ENCODE data around the gene BPIFB3. TPM values are rescaled to one million over a fixed set of nuclear protein-coding genes. Genes with fewer than 3 reads are reported as not detected.

The BPIFB3 gene
- total and polyA plus RNA-seq, 2 experiments from 2014 or later: not detected

- H3K4me1 ChIP-seq (ENCODE audit: insufficient read depth): peaks cover 9% of the 10 kb centered on the region
- no peaks in the 10 kb centered on the region for H4K20me1 ChIP-seq (ENCODE audit: insufficient read depth, poor library complexity, severe bottlenecking)
- DNase-seq (ENCODE audit: low spot score): no peak
- H3K4me2 ChIP-seq: no peak overlapping the region
- H3K4me3 ChIP-seq: no peak overlapping the region
- H3K9me2 ChIP-seq (replicated peaks; ENCODE audit: insufficient read depth): no peaks in the 10 kb centered on the region
- no peaks in the 10 kb centered on the region for H3K79me2 ChIP-seq
- TF ChIP-seq CTCF (IDR thresholded peaks at IDR 0.05; ENCODE audit: poor library complexity) (no peak), EZH2 (IDR thresholded peaks at IDR 0.05; ENCODE audit: borderline replicate concordance) (no peak), EZH2phosphoT487 (IDR thresholded peaks at IDR 0.05; ENCODE audit: low read depth, severe bottlenecking, unreplicated experiment) (no peak)
- 85% methylated on average over 2 of the region's 2 CpGs for WGBS (ENCODE audit: low lambda C conversion rate, missing lambda C conversion rate)
- no peaks in the 10 kb centered on the region for H3K27me3 ChIP-seq
- no peak overlapping the region for H2AFZ ChIP-seq
- H3K9me3 ChIP-seq (ENCODE audit: low read depth): no peaks in the 10 kb centered on the region
- no peak overlapping the region for H3K27ac ChIP-seq
- H3K36me3 ChIP-seq (replicated peaks; ENCODE audit: insufficient read depth, low read depth): no peaks in the 10 kb centered on the region
Measured at GRCh38 chr20:33108661-33109060, 55.0 kb downstream of the BPIFB3 start.

- no peaks in the 10 kb centered on the region for H3K36me3 ChIP-seq (replicated peaks; ENCODE audit: insufficient read depth, low read depth)
- no peak overlapping the region for H2AFZ ChIP-seq
- no peak overlapping the region for H3K4me3 ChIP-seq
- peaks cover 6% of the 10 kb centered on the region for H3K4me1 ChIP-seq (ENCODE audit: insufficient read depth)
- no peak for DNase-seq (ENCODE audit: low spot score)
- 93% methylated on average over 8 of the region's 8 CpGs for WGBS (ENCODE audit: low lambda C conversion rate, missing lambda C conversion rate)
- no peaks in the 10 kb centered on the region for H3K79me2 ChIP-seq
- no peaks in the 10 kb centered on the region for H3K9me2 ChIP-seq (replicated peaks; ENCODE audit: insufficient read depth)
- no peaks in the 10 kb centered on the region for H3K9me3 ChIP-seq (ENCODE audit: low read depth)
- no peaks in the 10 kb centered on the region for H3K27me3 ChIP-seq
- H3K27ac ChIP-seq: no peak overlapping the region
- H4K20me1 ChIP-seq (ENCODE audit: insufficient read depth, poor library complexity, severe bottlenecking): no peaks in the 10 kb centered on the region
- no peak for TF ChIP-seq EZH2phosphoT487 (IDR thresholded peaks at IDR 0.05; ENCODE audit: low read depth, severe bottlenecking, unreplicated experiment)
- TF ChIP-seq EZH2 (IDR thresholded peaks at IDR 0.05; ENCODE audit: borderline replicate concordance): no peak
- no peak for TF ChIP-seq CTCF (IDR thresholded peaks at IDR 0.05; ENCODE audit: poor library complexity)
- H3K4me2 ChIP-seq: no peak overlapping the region
Measured at GRCh38 chr20:33110147-33110825, 56.6 kb downstream of the BPIFB3 start.

DNA sequence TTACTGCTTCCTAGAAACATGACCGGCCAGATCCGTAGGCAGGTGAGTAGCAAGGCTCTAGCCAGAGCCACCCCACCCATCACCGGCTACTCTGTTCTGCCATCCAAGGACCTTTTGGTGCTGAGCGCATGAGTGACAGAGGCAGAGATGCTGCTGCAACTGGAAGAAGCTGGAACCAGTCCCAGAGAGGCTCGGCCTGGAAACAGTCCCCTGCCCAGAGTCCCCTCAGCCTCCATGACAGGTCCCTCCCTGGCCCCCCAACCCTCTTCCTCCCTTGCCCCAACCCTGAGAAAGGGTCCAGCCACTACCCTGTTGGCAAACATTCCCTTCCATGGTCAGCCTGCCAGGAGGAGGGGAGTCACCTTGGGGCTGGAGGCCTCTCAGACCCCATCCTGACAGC is 57.6 kb downstream of the BPIFB3 start:
- Histone ChIP-seq H4K20me1 (ENCODE audit: insufficient read depth, poor library complexity, severe bottlenecking) (no peaks in the 10 kb centered on the region), H3K27me3 (no peaks in the 10 kb centered on the region), H3K4me2 (no peak overlapping the region), H3K36me3 (replicated peaks; ENCODE audit: insufficient read depth, low read depth) (no peaks in the 10 kb centered on the region), H3K4me1 (ENCODE audit: insufficient read depth) (no peaks in the 10 kb centered on the region), H2AFZ (no peak overlapping the region), H3K4me3 (no peak overlapping the region), H3K27ac (no peak overlapping the region), H3K79me2 (no peaks in the 10 kb centered on the region), H3K9me2 (replicated peaks; ENCODE audit: insufficient read depth) (no peaks in the 10 kb centered on the region), H3K9me3 (ENCODE audit: low read depth) (no peaks in the 10 kb centered on the region)
- WGBS (ENCODE audit: low lambda C conversion rate, missing lambda C conversion rate): 96% methylated on average over 5 of the region's 5 CpGs
- no peak for DNase-seq (ENCODE audit: low spot score)
- TF ChIP-seq EZH2 (IDR thresholded peaks at IDR 0.05; ENCODE audit: borderline replicate concordance) (no peak), CTCF (IDR thresholded peaks at IDR 0.05; ENCODE audit: poor library complexity) (no peak), EZH2phosphoT487 (IDR thresholded peaks at IDR 0.05; ENCODE audit: low read depth, severe bottlenecking, unreplicated experiment) (no peak)
